Ovary (tissue), 3 donors: ENCODE measurements around the gene TOP2A.

Experiments used
- CTCF ChIP-seq, 3 donors: fragments of 450-650 bp in 2 of 3; fragments of 200-600 bp in 1 of 3; IDR thresholded peaks; one replicate each; pipeline versions ENCODE4 v1.5.1 to v1.8.0; 2016 to 2022; ENCODE audit warnings: antibody characterized with exemption in 3 of 3, mild to moderate bottlenecking in 1 of 3
- EP300 ChIP-seq: sonication (generic); formaldehyde crosslinking; IDR thresholded peaks from one replicate; pipeline ENCODE4 v1.6.1; 2017; ENCODE audit warnings: antibody characterized with exemption
- donor health status: DM: no; HTN: no; CAD: no.

- TF ChIP-seq CTCF (IDR thresholded peaks at IDR 0.05), result no peak
- TF ChIP-seq EP300, result no peak
Measured at GRCh38 chr17:40425741-40426140, 8.0 kb upstream of the TOP2A start.
